C1 segment of cervical spinal cord (tissue), 14 donors: ENCODE data around the gene G3BP2.
A peak's percentile ranks its signal among the peaks of the same experiment; 100 is the strongest.
"Not testable (repeated sequence)": the region's sequence is repeated elsewhere in the genome, so short reads cannot be mapped to it uniquely, and the experiment has no call there.

Experiments
- DNase-seq, 14 donors: peaks; one replicate each; lab custom pipeline; 2025; lab: John Stamatoyannopoulos, UW

The G3BP2 gene

DNA sequence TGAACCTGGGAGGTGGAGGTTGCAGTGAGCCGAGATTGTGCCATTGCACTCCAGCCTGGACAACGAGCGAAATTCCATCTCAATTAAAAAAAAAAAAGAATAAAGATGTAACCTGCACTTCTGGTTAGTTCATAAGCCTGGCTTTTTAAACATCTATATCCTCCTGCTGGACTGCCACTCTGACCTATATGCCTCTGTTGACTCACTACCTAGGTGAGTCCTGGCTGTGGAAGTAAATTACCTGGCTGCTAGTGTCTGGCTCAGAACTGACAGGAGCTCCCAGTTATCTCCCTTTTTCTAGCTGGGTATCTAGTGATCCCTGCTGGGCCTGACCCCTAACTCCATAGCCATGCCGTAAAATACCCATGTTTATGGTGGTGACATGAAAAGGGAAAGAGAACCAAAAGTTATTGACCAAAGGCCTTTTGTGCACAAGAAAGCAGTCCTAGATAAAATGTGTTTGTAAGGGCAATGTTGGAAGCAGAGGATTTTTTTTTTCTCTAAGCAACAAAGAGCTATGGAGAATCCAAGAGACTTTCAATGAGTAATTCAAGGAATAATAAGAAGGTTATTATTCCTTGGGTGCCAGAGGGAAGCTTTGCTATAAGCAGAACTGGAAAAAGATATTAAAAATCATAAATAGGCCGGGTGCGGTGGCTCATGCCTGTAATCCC is 10.4 kb upstream of the G3BP2 start:
- no peak for DNase-seq

DNA sequence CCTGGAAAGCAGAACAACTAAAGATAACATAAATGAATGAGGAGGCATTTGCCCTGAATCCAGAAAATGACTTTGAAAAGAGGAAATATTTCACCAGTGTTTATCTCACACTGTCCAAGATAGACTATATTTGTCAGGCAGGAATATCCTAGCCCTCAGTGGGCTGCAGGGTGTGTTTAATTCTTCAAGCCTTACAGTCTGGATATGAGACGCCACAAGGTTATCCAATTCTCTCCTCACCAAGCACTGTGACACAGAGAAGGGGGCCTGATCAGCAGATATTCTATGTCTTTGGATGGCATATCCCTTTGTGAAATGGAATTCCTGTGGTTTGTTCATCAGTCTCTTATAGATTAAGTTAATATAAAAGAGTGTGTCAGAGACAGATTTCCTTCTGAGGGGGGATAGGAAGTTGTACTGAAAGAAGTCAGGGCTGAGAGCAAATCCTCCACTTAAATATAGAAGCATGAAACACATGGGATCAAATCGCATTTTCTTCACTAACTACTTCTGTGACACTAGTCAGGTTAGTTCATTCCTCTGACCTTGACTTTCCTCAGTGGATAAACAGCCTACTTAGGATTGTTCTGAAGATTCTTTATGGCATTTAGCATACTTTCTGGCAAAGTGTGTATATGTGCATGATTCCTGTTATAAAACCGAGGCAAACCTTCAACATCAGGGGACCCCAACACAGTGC is 6.8 kb upstream of the G3BP2 start:
- DNase-seq: no peak

DNA sequence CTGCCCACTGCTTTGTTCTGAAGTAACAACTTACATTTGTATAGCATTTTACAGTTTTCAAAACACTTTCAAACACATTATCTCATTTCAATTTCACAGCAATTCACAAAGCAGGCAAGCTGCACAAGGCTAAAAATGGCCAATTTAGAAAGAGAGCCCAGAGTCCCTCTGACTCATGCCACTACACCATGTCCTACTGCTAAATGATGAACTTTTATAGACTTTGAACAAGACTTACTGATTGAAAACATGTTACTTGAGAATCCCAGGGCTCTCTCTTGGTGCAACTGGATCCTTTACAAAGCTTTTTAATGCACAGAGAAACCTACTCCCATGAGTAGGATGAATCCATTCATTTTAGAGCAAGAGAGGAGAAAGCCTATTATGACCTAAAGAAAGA is 5.8 kb upstream of the G3BP2 start:
- DNase-seq: no peak

DNA sequence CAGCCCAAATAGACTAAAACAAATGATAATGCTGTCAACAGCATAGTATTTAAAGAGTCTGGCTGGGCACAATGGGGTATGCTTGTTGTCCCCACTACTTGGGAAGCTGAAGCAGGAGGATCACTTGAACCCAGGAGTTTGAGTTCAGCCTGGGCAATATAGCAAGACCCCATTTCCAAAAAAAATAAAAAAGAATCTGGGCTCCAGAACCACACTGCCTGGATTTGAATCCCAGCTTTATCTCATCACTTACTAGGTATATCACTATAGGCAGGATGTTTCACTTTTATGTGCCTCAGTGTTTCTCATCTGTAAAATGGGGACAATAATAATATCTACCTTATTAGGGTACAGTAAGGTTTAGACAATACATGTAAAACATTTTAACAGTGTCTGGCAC is 5.3 kb upstream of the G3BP2 start:
- no peak for DNase-seq

DNA sequence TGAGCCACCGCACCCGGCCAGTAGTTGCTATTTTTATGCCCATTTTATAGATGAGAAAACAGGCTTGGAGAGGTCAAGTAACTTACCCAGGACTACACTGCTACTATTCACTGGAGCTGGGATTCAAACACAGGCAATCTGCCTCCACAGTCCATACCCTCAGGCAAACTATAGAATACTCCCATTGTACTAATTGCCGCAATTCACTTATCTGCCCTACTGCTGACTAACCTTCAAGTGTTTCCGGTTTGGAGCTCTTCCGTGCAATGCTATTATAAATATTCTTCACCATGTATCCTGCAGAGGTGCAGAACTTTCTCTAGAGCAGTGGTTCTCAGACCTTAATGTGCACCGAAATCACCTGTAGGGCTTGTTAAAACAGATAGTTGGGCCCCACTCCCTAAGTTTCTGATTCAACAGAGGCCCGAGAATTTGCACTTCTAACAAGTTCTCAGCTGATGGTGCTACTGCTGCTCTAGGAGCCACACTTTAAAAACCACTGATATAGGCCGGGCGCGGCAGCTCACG is 1.9 kb upstream of the G3BP2 start:
- DNase-seq: no peak

DNA sequence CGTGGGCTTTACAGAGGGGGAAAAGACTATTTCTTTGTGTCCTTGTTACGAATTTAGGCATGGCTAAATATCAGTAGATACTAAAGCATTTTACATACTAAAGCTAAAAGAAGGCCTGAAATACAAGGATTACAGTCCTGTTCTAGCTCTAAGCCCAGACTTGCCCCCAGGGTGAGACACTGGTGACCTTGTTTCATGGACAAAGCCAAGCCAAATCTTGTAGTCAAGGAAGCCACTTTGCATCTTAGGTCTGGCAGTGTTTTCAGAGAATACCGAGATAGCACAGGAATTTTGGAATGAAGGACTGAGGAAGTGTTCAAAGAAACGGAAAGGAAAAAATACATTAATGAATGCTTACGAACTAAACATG is 733 bp upstream of the G3BP2 start:
- DNase-seq: peak in 3 of 14 donors; percentile 5 to 55 (median 17)

DNA sequence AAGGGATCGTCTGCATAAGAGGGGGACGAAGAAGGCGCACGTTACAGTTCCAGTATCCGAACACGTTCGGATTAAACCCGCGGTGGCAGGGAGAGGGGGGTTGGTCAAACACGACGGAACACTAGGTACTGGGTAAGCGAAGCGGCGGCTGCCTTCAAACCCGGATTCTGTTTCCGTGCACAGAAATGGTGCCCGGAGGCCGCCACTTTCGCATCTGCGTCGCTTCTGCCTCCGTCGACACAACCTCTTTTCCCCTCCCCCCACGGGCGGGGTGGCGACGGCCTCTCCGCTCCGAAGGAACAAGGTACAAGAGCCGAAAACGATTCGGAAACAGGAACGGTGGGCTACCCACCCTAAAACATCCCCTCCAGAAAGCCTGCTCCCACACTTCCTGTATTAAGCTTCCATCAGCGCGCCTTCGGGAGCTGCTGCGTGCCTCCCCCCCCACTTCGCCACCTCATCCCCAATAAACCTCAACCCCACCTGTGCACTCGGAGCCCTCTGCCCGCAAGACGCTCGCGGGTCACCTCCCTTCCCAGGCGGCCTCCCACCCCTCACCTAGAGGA is 667 bp downstream of the G3BP2 start:
- DNase-seq: peak; percentile 2 to 76 (median 59)

DNA sequence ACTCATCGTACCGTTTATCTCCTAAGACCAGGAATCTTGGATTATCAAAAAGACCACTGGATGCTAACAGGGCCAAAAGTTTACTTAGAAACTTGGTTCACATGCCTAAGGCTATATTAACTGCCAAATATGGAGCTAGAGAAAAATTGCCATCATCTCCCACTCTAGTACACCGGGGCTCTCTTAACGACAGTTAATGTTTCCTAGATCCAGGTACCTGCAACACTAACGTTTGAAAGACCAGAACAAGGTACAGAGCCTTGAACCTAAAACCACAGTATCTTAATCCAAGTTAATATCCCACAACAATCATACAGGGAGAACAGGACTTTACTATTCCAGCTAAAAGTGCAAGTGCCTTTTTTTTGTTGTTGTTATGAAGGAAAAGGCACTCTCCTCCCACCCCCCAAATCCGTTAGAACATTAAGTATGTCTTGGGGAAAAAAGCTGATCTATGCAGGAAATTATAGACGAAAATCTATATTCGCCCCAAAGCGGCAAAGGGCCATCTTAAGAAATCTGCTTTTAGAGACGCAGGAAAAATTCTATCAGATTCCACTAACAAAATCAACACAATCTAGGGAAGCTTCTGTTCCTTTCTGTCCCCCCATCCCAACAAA is 1.3 kb downstream of the G3BP2 start:
- DNase-seq: no peak

DNA sequence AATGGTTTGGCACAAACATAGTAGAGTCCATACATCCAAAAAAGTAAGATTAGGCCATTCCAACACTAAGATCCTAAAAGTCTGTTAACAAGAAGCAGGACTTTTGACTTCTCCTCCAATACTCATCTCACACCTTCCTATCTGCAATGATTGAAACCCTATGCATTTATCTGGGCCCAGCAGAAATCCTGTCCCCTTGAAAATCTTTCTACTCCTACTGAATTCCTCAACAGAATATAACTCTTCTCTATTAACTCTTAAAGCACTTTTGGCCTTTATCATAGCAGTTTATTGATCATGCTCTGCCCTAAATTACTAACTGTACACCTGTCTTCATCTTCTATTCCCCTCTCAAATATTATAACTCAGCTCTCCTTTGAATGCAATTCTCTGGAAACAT is 4.6 kb downstream of the G3BP2 start:
- DNase-seq: no peak

DNA sequence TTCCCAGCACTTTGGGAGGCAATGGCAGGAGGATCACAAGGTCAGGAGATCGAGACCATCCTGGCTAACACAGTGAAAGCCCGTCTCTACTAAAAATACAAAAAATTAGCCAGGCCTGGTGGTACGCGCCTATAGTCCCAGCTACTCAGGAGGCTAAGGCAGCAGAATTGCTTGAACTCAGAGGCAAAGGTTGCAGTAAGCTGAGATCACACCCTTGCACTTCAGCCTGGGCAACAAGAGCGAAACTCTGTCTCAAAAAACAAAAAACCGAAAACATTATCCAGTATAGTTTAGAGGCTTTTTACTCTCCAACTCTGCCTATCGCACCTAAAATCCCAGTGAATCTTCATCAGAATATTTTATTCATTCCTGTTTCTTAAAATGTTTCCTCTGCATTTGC is 5.6 kb downstream of the G3BP2 start:
- not testable (repeated sequence) for DNase-seq

DNA sequence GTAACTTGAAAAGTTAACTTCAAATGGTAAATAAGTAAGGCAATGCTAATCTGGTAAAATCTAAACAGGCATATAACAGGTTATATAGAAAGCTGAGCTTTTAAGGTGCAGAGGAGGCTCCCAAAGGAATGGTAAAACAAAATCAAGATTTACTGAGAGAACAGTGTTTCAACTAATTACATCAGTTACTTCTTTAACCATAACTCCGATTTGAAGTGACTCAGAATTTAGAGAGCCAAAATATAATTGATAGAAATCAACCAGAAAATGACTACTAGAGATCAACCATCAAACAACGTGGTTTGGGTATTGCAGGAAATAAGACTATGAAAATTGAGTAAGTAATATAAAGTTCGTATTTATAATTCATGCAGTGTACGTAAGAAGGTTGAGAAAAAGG is 6.9 kb downstream of the G3BP2 start:
- no peak for DNase-seq

DNA sequence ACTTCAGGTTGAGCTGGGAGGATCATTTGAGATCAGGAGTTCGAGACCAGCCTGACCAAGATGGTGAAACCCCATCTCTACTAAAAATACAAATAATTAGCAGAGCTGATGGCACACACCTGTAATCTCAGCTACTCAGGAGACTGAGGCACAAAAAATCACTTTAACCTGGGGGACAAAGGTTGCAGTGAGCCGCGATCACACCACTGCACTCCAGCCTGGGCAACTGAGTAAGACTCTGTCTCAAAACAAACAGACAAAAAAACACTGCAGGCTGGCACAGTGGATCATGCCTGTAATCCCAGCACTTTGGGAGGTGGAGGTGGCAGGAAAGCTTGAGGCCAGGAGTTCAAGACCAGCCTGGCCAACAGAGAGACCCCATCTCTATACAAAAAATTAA is 8.6 kb downstream of the G3BP2 start:
- not testable (repeated sequence) for DNase-seq

DNA sequence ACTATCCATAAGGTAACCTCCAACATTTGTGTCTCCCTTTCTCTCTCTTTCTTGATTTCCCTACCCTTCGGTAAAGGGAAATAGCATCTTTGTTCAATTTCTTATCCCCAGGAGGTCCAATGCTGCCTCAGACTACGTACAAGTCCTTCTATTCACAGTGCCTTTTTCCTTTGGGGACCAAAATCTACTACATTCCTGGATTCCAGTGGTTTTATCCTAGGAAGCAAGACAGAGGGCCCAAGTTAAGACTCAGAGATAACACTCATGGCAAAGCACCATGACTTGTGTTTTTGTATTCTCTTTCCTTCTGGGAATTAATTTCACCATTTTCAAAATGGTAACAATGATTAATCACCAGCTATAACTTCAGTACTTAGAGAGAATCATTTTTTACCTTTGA is 10.6 kb downstream of the G3BP2 start:
- DNase-seq: no peak

DNA sequence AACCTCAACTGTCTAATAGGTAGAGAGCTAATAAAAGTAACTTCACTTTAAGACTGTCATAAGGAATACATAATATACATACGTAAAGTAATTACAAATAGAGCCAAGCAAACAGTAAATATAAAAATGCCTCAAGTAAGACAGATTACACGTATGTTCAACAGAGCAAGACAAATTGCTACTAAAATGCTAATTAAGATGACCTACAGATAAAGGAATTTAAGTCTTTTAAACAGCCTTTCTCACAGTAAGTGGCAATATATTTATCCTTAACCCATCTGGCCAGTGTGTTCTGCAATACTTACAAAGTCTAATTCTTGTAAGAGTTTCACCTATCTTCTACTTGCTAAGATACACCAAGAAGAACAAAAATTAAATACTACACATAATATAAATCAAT is 12.7 kb downstream of the G3BP2 start:
- DNase-seq: no peak

DNA sequence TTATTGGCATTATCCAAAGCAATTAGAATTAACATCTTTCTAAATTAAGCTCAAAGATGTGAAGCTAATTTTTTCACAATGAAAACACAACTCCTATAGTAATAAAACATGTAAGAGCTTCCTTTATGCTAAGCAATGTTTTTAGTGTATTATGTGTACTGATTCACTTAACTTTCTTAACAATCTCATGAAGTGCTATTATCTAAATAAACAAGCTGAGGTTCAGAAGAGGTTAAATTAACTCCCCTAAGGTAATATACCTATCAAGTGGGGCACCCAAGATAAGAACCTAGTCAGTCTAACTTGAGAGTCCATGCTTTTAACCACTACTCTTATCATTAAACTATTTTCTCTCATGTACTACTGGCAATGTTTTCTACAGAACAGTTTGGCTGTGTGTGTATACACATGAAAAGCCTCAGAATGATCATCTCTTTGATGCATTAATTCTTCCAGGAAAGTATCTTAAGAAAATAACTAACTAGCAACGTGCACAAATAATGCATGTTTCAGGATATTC is 13.6 kb downstream of the G3BP2 start:
- DNase-seq: no peak

DNA sequence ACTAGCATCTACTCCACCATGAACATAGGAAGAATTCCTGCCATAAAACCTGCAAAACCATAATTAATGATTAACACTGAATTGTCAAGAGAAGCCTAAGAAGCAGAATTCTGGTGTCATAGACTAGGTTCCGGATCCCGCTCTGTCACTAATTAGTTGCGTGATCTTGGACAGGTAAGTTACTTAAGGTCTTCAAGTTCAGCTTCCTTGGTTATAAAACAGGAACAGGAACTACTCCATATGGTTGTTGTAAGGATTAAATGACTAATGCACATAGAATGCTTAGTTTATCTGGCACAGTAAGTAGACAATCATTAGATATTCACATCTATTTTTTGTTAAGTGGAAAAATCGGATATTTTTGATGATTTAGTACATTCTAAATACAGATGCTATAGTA is 14.3 kb downstream of the G3BP2 start:
- no peak for DNase-seq

DNA sequence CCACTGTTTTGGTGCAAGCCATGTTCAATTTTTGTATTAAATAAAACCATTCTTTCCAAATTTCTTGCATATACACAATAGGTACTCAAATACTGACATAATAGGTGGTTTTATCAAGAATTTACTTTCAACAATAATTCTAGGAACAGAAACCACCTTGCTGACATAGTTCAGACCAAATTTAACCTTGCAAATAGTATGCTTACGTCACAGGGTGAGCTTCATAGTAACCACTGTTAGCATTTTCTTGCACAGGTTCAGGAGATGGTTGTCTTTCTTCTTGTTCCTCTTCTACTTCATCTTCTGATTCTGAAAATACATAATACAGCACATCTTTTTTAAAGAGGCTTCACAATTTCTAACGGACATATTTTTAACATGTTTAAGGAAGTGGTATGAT is 17.6 kb downstream of the G3BP2 start:
- no peak for DNase-seq

DNA sequence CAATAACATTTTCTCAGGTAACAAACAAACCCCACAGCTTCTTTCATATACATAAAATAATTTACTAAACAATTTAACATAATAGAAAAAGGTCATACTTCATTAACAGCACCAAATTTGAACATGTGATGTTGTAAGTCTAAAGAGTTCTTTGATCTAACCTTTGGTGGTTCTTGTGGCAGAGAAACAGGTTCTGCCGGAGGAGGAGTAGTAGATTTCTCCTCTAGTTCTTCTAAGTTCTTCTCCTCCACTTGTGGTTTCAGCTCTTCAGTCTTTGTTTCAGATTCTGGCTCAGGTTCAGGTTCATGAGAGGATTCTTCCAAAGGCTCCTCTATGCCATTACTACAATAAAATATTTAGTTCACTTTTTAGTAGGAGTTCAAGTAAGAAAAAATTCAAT is 18.3 kb downstream of the G3BP2 start:
- no peak for DNase-seq

DNA sequence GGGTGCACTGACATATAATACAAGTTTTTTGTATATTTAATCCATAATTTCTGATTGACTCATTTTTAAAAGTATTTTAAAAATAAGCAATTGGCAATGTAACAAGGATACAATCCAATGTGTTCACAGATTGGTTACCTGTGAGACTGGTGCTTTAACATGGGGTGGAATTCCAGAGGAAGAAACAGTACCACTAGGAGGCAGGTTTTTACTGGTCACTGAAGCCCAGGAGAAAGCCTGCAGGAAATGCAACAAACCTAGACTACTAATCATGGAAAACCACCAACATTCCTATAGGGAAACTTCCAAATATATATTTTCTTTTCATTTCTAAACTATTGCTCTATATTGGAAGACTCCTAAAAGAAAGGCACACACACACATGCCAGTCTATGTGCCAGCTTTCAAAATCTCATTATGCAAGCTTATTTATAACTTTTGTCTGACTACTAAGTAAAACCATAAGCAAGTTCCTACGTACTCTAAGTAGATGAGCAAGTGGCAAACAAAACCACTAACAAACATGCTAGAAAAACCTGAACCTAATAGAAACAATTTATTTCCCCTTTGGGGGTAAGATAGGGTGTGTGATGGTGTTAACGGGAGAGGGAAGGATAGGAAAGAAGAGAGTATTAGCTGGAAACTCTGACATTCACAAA is 19.2 kb downstream of the G3BP2 start:
- DNase-seq: no peak

DNA sequence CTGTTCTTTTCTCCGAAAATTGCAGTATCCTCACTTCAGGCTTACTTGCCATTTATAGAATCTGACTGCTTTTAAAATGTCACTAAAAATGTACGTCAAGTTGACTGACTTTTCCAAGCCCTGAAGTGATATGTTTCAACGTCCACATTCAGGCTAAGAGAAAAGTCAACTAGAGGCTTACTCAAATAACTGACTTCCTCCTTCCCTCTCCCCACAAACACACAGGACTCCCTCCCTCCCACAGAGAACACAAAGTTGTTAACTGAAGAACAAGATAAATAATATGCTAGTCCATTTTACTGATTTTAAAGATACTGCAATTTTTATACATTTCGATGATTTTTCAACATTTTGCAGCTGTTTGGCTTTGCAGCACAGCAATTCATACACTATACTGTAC is 29.1 kb downstream of the G3BP2 start:
- DNase-seq: no peak

DNA sequence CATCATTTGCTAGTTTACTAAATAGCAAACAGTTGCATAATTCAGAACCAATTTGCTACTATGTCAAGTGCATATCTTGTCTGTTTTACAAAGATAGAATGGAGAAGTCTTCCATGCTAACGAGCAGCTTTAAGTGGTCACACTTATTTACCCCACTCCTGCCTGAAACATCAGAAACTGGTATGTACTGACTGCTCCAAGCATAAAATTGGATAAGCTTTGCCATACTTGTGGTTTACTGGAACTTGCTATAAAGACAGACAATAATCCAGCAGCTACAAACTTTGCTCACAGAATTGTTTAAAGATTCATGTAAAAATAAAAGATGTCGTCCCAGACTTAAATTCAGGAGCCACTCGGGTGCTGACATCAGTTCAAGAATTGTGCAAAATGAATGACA is 29.6 kb downstream of the G3BP2 start:
- DNase-seq: no peak

DNA sequence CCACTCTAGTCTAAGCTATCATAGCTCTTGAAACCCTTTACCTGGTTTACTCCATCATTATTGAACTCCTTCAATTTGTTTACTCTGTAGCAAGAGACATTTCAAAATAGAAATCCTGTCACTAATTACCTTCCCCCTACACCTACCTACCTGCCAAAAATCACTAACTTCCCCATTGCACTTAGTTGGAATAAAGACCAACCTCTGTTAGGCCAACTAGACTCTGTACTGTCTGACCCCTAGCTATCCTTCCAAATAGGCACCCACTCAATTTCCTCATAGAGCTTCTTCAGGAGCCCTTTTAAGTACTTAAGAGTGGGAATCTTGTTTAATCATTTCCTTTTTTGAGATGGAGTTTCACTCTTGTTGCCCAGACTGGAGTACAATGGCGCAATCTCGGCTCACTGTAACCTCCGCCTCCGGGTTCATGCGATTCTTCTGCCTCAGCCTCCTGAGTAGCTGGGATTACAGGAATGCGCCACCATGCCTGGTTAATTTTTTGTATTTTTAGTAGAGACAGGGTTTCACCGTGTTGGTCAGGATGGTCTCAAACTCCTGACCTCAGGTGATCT is 34.0 kb downstream of the G3BP2 start:
- DNase-seq: no peak
